ENCODE data around the gene AGK. TPM values are rescaled to one million over a fixed set of nuclear protein-coding genes. Genes with fewer than 3 reads are reported as not detected.

AGK gene
- polyA plus RNA-seq, 4 donors = 30.9 to 42.9 (median 39.3) TPM

DNA sequence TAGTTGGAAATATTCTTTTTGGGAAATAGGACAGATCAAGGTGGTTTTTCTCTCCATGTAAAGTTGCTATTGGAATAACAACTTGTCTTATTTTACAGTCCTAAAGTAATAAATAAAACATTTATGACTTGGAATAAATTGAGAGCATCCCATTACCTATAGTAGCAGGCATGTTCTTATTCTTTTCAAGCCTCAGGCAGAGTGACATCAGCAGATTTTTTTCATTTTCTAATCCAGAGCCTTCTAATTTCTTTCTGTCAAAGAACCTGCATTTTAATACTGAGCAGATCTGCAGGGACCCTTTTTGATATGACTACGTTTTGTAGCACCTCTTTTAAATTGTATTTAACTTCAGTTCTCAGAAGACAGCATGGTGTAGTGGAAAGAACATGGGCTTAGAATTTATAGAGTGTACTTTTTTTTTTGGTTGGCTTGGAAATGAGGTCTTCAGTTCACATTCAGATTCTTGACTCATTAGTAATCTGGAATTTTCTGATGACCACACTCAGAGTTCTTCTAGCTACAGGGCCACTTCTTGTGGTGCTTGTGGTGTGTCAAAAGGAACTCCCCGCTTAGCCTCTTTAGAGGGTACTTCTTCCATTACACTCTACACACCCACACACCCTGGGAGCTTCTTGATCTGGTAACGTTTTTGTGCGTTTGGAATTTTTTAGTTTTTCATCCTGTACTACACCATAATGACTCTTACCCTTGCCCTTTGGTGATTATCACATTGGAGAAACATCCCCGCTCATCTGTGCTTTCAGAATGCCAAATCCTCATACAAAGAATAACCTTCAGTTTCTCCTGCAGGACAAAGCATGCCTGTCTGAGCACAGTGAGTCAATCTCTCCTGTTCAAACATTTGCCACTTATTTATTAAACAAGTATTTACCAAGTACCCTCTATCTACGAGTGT is 34.6 kb downstream of the AGK start:
- no peak for DNase-seq (ENCODE audit: low read depth in 4 of 4, low spot score in 2 of 4)

DNA sequence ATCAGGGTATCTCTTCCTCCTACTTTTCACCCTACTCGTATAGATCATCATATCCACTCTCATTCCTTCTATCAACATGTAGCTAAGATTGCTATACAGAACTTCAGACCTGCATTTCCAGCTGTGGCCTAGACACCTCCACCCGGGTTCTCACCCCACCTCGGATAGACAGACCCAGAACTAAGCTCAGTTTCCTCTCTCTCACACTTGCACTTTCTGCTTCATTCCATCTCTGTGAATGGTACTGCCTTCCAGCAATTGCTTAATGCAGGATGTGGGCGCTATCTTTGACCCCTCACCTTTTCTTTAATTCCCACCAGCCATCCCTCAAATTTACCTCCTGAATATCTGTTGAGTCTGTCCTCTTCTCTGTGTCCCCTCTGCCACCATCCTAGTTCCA is 35.7 kb downstream of the AGK start:
- DNase-seq (ENCODE audit: low read depth in 4 of 4, low spot score in 2 of 4) = no peak

DNA sequence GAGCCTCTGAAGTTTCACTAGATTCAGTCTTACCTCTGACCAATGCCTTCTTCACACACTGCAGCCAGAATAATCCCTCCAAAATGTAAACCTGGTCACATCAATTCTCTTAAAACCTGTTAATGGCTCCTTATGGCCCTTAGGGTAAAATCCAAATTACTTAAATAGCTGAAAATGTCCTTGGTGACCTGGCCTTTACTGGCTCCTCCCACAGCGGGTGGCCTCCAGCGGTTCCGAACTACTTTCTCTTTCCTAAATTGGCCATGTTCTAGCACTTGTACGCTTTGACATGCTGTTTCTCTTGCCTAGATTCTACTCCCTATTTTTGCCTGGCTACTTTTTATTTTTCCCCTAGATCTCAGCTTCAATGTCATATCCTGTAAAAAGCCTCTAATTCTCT is 36.1 kb downstream of the AGK start:
- DNase-seq (ENCODE audit: low read depth in 4 of 4, low spot score in 2 of 4) = no peak

DNA sequence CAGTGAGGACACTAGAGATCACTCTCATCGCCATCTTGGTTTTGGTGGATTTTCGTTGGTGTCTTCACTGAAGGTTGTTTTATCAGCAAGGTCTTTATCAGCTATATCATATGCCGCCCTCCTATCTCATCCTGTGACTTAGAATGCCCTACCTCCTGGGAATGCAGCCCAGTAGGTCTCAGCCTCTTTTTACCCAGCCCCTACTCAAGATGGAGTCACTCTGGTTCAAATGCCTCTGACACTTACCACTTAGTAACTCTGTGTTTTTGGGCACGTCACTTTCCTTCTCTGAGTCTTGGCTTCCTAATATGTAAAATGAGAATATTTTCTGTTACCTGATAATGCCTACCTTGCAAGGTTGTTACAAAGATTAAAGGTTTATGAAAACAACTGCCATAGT is 37.7 kb downstream of the AGK start:
- DNase-seq (ENCODE audit: low read depth in 4 of 4, low spot score in 2 of 4) = no peak

DNA sequence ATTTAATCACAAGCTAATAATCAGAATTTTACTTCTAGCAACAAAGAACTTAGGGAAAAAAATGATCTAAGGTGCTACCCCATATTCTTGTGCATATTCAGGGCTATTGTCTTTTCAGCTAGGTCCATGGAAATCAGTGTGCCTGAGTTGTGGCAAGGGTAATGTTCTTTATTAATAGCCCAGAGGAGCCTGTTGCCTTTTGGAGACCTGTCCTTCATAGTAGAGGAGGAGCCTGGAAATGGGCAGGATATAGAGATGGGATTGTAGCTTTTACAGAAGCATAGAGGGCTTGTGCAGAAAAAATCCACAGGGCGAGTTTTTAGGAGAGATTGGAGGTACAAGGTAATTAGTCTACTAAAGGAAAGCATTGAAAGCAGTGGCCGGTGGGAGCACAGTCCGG is 38.9 kb downstream of the AGK start:
- DNase-seq (ENCODE audit: low read depth in 4 of 4, low spot score in 2 of 4) = no peak

DNA sequence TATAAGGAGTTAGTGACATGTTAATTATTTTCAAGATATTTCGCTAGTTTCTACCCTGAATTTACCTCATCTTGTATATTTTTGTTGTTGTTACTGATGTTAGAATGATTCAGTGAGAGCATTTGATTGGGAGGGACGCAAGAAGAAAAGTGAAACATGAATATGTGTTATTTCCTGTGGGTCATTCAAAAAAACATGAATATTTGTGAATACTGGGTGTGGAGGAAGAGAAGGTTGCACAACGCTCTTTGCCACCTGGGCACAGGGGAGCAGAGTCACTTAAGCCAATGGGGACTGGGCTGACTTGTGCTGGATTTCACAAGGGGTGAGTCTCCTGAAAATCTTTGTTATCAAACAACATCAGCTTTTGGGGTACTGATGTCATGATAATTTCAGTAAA is 39.5 kb downstream of the AGK start:
- DNase-seq (ENCODE audit: low read depth in 4 of 4, low spot score in 2 of 4) = no peak

DNA sequence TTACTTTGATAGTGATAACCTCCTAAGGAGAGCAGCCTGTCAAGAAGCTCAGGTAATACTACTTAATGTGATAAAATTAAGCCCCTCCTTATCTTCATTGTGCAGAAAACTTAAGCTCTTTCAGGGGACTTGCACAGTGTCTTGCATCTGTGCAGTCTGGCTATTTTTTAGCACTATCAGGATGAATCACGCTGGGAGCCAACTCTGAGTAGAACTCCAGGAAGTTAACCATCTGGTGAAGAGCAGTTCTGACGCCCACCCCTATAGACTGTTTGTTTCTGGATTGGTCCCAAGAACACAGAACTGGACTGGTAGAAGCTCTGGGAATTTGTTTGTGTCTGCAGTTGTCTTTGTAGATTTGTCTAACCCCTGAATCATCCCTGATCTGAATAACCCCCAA is 41.9 kb downstream of the AGK start:
- DNase-seq (ENCODE audit: low read depth in 4 of 4, low spot score in 2 of 4) = no peak

DNA sequence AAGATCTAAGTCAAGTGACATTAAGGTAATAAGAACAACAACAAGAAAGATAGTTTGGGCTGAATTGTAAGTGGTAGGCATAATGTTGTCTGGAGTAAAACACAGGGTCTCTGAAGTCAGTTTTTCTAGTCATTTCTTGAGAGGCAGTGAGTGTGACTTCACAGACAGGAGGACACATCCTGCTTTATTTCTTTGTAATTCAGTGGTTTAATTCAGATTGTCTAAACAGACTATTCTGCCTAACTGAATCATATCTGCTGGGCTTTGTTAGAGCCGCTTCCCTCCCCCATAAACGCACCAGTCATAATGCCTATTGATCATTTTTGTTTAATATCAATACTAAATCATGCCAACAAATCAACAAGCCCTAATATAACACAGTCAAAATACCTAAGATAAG is 46.8 kb downstream of the AGK start:
- no peak for DNase-seq (ENCODE audit: low read depth in 4 of 4, low spot score in 2 of 4)

DNA sequence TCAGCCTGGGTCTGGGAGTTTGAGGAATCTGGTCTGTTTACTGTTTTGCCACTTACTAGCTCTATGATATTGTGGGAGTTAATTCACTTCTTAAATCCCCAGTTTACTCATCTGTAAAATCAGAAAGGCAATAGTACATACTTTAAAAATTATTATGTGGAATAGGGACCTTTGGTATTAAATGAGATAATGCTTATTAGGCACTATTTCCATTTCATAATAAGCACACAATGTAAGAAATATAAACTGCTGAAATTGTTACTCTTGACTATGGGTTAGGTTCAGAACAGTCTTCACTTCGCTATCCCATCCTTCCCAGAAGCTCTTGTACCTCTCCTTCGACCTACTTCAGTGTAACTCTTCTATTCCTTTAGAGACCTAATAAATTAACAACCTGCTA is 47.2 kb downstream of the AGK start:
- DNase-seq (ENCODE audit: low read depth in 4 of 4, low spot score in 2 of 4) = no peak

DNA sequence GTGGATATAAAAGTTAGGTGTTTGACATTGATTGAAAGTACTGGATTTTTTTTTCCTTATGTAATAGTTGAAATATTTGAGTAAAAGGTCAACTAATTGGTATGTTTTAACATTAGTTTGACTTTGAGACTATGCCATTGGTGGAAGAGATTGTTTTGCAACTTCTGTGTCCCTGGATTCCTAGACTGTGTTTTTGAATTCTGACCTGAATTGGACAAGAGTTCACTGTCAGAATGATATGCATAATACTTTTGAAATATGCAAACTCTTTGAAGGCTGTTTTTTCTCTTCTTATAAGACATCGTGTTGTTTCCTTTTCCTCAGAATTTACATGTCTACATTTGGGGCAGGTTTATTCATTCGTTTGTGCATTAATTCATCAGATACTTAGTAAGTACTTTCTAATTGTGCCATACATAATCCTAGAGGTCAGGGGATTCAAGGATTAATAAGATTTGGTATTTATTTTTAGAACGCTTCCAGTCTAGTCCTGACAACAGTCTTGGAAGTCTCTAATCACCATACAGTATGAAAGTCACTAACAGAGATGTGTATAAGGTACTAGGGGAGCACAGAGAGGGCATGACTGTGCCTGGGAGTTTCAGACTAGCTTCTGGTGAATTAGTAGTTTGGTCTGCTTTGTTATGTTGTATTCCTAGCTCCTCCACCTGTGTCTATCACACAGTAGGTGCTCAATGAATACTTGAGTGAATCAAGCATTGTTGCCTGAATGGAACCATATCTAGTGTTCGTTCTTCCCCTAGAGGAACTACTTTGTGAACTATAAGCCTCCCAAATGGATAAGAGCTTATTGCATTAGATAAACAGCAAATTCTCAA is 49.2 kb downstream of the AGK start:
- DNase-seq (ENCODE audit: low read depth in 4 of 4, low spot score in 2 of 4) = no peak

DNA sequence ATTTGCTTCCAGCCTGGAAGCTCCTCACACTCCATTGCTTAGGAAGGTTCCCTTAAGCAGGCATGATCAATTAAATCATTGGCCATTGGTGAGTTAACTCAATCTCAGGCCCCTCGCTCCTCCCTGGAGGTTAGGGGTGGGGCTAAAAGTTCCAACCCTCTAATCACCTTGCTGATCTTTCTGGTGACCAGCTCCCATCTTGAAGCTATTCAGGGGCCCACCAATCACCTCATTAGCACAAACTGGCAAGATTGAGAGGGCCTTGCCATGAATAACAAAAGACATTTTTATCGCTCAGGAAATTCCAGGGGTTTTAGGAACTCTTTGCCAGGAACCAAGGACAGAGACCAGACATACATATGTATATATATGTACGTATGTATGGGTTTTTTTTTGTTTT is 58.4 kb downstream of the AGK start:
- DNase-seq (ENCODE audit: low read depth in 4 of 4, low spot score in 2 of 4) = no peak

DNA sequence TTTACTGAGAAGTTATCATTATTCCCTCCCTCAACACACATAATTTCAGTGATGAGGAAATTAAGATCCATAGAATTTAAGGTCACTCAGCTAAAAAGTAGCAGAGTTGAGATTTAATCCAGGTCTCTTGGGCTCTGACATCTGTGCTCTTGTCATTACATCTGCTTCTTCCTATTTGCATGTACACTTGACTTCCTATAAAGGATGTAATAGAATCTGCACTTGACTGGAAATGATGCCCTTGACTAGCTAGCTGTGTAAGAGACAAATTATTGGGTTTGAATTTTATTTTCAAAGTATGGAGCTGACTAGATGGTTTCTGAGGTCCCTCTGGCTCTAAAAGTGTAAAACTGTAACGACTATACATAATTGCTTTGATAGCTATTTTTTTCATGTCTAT is 59.5 kb downstream of the AGK start:
- no peak for DNase-seq (ENCODE audit: low read depth in 4 of 4, low spot score in 2 of 4)

DNA sequence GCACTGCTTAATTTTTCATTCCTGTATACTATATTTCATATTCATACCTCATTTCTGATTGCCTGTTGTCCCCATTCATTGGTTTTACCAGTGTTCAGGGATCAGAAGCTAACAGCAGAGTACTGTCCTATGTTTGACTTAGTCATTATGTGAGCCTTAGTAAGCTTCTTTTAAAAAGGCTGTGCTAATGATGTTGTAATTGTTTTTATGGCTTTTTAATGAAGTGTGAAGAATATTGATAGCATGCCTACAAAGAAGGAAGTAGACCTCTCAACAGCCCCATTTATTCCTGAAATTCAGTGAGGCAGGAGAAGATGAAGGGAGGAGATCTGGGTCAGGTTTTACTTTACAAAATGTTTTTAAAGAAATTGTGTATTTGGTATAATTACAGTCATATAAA is 61.7 kb downstream of the AGK start:
- no peak for DNase-seq (ENCODE audit: low read depth in 4 of 4, low spot score in 2 of 4)

DNA sequence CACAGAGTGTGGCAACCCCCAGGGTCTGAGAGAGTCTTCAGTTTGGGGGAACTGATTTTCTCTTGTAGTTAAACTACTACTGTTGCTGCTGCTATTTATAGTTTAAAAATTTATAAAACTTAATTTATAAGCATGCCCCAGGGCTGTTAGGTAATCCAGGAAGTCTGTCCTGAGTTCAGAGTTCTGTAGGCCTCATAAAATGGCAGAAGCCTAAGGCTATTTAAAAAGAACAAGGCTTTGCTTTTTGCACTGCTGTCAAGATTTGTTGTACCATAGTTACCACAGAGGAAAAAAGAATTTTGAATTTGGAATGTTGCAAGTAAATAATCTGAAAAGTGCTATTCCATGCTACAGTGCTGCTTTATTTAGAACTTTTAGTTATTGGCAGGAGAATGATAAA is 66.1 kb downstream of the AGK start:
- no peak for DNase-seq (ENCODE audit: low read depth in 4 of 4, low spot score in 2 of 4)

DNA sequence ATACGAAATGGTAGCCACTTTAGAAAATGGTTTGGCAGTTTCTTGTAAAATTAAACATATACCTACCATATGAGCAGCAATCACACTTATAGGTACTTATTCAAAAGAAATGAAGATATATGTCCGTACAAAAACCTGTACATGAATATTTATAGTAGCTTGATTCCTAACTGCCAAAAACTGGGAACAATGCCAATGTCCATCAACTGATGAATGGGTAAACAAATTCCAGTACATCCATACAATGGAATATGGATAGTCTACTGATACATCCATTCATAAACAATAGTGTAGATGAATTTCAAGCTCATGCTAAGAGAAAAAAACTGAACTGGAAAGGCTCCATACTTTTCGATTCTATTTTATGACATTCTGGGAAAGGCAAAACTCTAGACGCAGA is 68.5 kb downstream of the AGK start:
- DNase-seq (ENCODE audit: low read depth in 4 of 4, low spot score in 2 of 4) = no peak

DNA sequence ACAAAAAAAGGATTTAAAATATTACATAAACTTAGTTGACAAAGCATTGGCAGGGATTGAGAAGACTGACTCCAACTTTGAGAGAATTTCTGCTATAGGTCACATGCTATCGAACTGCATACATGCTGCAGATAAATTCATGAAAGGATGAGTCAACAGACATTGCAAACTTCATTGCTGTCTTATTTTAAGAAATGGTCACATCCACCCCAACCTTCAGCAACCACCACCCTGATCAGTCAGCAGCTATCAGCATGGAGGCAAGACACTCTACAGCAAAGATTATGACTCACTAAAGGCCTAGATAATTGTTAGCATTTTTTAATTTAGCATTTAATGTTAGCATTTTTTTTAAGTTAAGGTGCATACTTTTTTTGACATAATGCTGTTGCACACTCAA is 73.6 kb downstream of the AGK start:
- DNase-seq (ENCODE audit: low read depth in 4 of 4, low spot score in 2 of 4) = no peak

DNA sequence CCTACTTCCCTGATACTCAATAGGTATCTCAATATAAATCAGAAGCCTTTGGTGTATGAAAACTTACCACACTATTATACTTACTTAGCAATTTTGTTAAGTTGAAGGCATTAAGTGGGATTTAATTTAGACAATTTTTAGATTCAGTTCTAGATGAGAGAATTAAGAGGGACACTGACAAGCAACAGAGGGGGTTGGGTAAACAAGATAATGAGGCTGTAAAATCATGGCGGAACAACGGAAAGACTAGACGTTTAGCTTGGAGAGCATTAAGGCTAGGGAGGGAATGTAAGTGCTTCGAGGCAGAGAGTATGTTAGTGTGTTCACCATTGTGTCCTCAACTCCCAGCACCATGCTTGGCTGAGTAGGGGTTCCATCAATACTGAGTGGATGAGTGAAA is 79.4 kb downstream of the AGK start:
- no peak for DNase-seq (ENCODE audit: low read depth in 4 of 4, low spot score in 2 of 4)

DNA sequence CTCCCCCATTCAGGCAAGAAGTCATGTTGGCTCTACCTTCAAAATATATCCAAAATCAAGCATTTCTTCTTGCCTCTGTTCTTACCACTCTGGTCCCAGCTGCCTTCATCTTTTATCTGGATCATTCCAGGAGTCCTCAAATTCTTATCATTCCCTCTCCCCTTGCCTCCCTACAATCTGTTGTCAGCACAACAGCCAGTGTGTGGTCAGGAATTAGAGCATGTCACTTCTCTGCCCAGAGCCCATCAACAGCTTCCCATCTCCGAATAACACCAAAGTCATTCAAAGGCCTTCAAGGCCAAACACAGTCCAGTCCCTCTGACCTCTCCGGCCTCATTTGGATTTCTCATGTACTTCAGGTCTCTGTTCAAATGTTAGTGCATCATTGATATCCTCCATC is 80.3 kb downstream of the AGK start:
- DNase-seq (ENCODE audit: low read depth in 4 of 4, low spot score in 2 of 4) = no peak

DNA sequence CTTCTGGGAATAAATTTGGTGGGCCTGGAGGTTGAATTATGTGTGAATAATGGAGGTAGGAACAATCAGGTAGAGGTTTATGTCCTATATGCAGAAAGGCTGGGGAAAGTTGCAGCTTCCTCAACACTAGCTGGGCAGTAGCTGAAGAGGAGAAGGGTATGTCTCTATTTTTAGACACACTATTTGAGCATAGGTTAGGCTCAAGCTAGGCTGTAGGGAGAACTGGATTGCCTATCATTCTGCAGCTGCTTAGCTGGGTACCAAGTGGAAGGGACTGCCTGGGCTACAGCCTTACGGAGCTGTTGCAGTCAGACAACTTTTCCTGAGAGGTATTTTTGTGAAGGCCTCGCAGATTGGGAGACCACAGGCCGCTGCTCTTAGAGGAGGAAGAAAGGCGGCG is 82.9 kb downstream of the AGK start:
- DNase-seq (ENCODE audit: low read depth in 4 of 4, low spot score in 2 of 4) = no peak

DNA sequence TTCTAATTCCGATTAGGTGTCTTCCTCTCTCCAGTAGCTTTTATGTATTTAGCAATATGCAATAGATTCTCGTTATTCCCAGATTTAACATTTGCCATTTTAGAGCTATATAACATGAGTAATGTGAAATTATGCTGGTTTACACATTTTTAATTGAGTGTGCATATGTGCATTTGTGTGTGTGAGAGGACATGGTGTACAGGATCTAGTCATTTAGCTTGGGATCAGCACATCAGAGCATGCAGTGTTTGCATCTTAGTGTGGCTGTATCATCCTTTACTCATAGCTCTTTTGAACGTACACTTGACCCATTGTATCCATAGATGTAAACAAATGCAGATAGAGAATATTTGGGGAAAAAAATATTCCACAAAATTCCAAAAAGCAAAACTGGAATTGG is 84.8 kb downstream of the AGK start:
- no peak for DNase-seq (ENCODE audit: low read depth in 4 of 4, low spot score in 2 of 4)

DNA sequence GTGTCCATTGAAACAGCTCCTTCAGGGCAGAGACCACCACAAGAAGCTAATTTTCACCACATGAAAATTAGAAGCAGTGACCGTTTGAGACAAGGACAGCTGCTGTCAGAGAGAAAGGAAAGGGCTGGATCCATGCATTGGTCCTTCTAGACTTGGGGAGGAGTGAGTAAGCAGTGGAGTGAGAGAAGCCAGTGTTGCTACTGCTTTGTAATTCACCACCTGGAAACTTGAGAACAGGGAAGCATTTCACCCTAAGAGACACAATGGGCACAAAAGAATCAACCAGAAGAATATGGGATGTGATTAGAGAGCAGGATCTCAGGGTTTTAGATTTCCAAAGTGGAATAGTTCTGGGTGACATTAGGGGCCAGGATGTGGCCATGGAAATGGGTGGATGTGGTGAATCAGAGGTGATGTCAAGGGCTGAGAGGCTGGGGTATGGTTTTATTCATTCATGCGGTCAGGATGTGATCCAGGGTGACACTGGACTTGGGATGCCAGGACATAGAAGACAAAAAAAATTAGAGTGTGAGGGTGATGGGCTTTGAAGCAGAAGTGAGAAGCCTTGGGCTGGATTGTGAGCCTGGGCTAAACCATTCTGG is 89.1 kb downstream of the AGK start:
- no peak for DNase-seq (ENCODE audit: low read depth in 4 of 4, low spot score in 2 of 4)

DNA sequence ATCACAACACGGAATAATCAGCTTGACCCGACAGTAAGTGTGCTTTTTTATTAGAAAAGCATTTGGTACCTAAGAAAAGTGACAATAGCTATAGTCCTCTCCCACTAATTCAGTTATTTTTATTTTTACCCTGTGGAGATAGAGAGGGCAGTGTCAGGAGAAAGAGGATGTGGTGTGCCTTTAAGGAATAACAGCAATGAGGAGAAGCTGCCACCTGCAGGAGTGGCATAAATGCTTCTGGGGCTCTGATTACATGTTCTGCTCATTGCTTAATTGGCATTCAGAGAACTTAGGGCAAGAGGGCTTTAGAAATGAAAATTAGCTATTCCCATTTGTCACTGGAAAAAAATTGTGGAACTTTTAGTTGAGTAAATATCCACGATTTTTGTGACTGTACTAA is 90.7 kb downstream of the AGK start:
- no peak for DNase-seq (ENCODE audit: low read depth in 4 of 4, low spot score in 2 of 4)
